Fibroblast of lung (primary cell): ENCODE data around the gene PACSIN2.

Experiments used
- CTCF ChIP-seq, 2 donors: IDR thresholded peaks in 1 of 2; conservative IDR thresholded peaks in 1 of 2; 1 replicate in 1 of 2; 2 replicates in 1 of 2; pipeline ENCODE4 v1.5.1; 2011 to 2012; ENCODE audit warnings: low read length in 2 of 2, control low read depth in 1 of 2, inconsistent platforms in 1 of 2, low read depth in 1 of 2, mild to moderate bottlenecking in 1 of 2
- EZH2 ChIP-seq: IDR thresholded peaks from 2 replicates; pipeline ENCODE4 v1.5.1; 2012; ENCODE audit warnings: low read length, control low read depth, mild to moderate bottlenecking; ENCODE audit errors: missing control alignments

- TF ChIP-seq CTCF (conservative IDR thresholded peaks at IDR 0.05 in 1 of 2, IDR thresholded peaks at IDR 0.05 in 1 of 2; ENCODE audit: low read depth in 1 of 2, low read length in 2 of 2) (no peak), EZH2 (no peak)
These were observed 5.5 kb downstream of the PACSIN2 start for GRCh38 chr22:43009444-43009843.
